Neural cell (in vitro differentiated cells): ENCODE results near the gene EVA1A. TPM values are rescaled to one million over a fixed set of nuclear protein-coding genes. Genes with fewer than 3 reads are reported as not detected.

ENCODE experiments used
- H2AFZ ChIP-seq: fragments of 200-600, 300-800 bp; sonication (generic), shearing (Covaris generic); 2 replicates; pipeline ENCODE4 v1.6.0; 2014; ENCODE audit warnings: low read depth, mild to moderate bottlenecking, antibody characterized with exemption, low read length, moderate library complexity
- H3F3A ChIP-seq: fragments of 200-600 bp; shearing (Covaris generic); 2 replicates; pipeline ENCODE4 v1.6.1; 2016; ENCODE audit warnings: mild to moderate bottlenecking, moderate library complexity, mixed read lengths, antibody characterized with exemption, low read length; ENCODE audit not compliant: insufficient read depth, poor library complexity, severe bottlenecking
- H3K27ac ChIP-seq: fragments of 200-600, 300-800 bp; sonication (generic), shearing (Covaris generic); 2 replicates; pipeline ENCODE4 v1.5.1; 2014; ENCODE audit warnings: mild to moderate bottlenecking, low read length, moderate library complexity
- H3K27me3 ChIP-seq: fragments of 300-800, 200-600 bp; sonication (generic), shearing (Covaris generic); 2 replicates; pipeline ENCODE4 v1.6.0; 2014; ENCODE audit warnings: mild to moderate bottlenecking, low read depth, low read length, moderate library complexity; ENCODE audit not compliant: insufficient read depth
- H3K36me3 ChIP-seq: fragments of 300-800, 200-600 bp; sonication (generic), shearing (Covaris generic); 2 replicates; pipeline ENCODE4 v1.5.1; 2014; ENCODE audit warnings: mild to moderate bottlenecking, antibody characterized with exemption, low read length, moderate library complexity; ENCODE audit not compliant: insufficient read depth
- H3K4me2 ChIP-seq: fragments of 300-800, 200-600 bp; sonication (generic), shearing (Covaris generic); 2 replicates; pipeline ENCODE4 v1.6.0; 2014; ENCODE audit warnings: mild to moderate bottlenecking, low read length
- H3K4me3 ChIP-seq: fragments of 300-800, 200-600 bp; sonication (generic), shearing (Covaris generic); 2 replicates; pipeline ENCODE4 v1.5.1; 2014; ENCODE audit warnings: mild to moderate bottlenecking, low read length, moderate library complexity
- H3K79me2 ChIP-seq: fragments of 200-600 bp; shearing (Covaris generic); replicated peaks from 2 replicates; pipeline ENCODE4 v1.6.0; 2014; ENCODE audit warnings: mild to moderate bottlenecking, low read length, moderate library complexity; ENCODE audit not compliant: insufficient read depth
- H3K9ac ChIP-seq: fragments of 300-800, 200-600 bp; sonication (generic), shearing (Covaris generic); 2 replicates; pipeline ENCODE4 v1.6.1; 2016; ENCODE audit warnings: mild to moderate bottlenecking, low read length, mixed read lengths
- H3K9me2 ChIP-seq: fragments of 200-600 bp; shearing (Covaris generic); 2 replicates; pipeline ENCODE4 v1.6.1; 2016; ENCODE audit warnings: mild to moderate bottlenecking, low read length, mixed read lengths; ENCODE audit not compliant: insufficient read depth
- H3K9me3 ChIP-seq: fragments of 200-600, 300-800 bp; sonication (generic), shearing (Covaris generic); 2 replicates; pipeline ENCODE4 v1.6.1; 2016; ENCODE audit warnings: mild to moderate bottlenecking, mixed run types, low read length, moderate library complexity, mixed read lengths
- H4K20me1 ChIP-seq: fragments of 200-600 bp; shearing (Covaris generic); 2 replicates; pipeline ENCODE4 v1.6.1; 2016; ENCODE audit warnings: mild to moderate bottlenecking, mixed run types; ENCODE audit not compliant: insufficient read depth
- CTCF ChIP-seq: fragments of 450-650 bp; IDR thresholded peaks from 2 replicates; pipeline ENCODE4 v1.5.1; 2014; ENCODE audit warnings: antibody characterized with exemption, mild to moderate bottlenecking, moderate library complexity; ENCODE audit not compliant: poor library complexity, severe bottlenecking
- EP300 ChIP-seq: fragments of 450-650 bp; conservative IDR thresholded peaks from 2 replicates; pipeline ENCODE4 v1.6.1; 2014; ENCODE audit warnings: antibody characterized with exemption, mild to moderate bottlenecking, moderate library complexity; ENCODE audit not compliant: poor library complexity, severe bottlenecking
- EZH2 ChIP-seq: fragments of 200-600, 300-800 bp; shearing (Covaris generic), sonication (generic); IDR thresholded peaks from 2 replicates; pipeline ENCODE4 v1.6.1; 2014; ENCODE audit warnings: antibody characterized with exemption, low read length, borderline replicate concordance, mild to moderate bottlenecking; ENCODE audit not compliant: insufficient read depth, poor library complexity, severe bottlenecking
- MXI1 ChIP-seq: fragments of 450-650 bp; conservative IDR thresholded peaks from 2 replicates; pipeline ENCODE4 v1.6.1; 2014; ENCODE audit warnings: antibody characterized with exemption, mild to moderate bottlenecking; ENCODE audit not compliant: poor library complexity, severe bottlenecking
- POLR2AphosphoS5 ChIP-seq: IDR thresholded peaks from 2 replicates; pipeline ENCODE4 v1.6.1; 2012
- RAD21 ChIP-seq: fragments of 450-650 bp; conservative IDR thresholded peaks from 2 replicates; pipeline ENCODE4 v1.6.1; 2014; ENCODE audit warnings: antibody characterized with exemption, mild to moderate bottlenecking, moderate library complexity
- SMC3 ChIP-seq: fragments of 450-650 bp; conservative IDR thresholded peaks from 2 replicates; pipeline ENCODE4 v1.6.1; 2014; ENCODE audit warnings: antibody characterized with exemption, mild to moderate bottlenecking, moderate library complexity; ENCODE audit not compliant: poor library complexity
- TAF1 ChIP-seq: IDR thresholded peaks from 2 replicates; pipeline ENCODE4 v1.6.1; 2012; ENCODE audit warnings: low read depth
- polyA plus RNA-seq: library from polyadenylated mRNA; depleted of rRNA; stranded (reverse); fragments of >200 nt; gene quantifications from 2 replicates; pipeline ENCODE4 v1.2.3, GENCODE V29; 2014
- TF ChIP-seq, protein P1 (sequence below): IDR thresholded peaks from 2 replicates; pipeline ENCODE4 v1.6.1; 2012; ENCODE audit warnings: borderline replicate concordance

EVA1A gene
- polyA plus RNA-seq, 1 donor from 2014 or later: not detected

- H3K36me3 ChIP-seq: no peaks in the 10 kb centered on the region
- no peaks in the 10 kb centered on the region for H3K27me3 ChIP-seq
- H3K9me3 ChIP-seq: no peaks in the 10 kb centered on the region
- H3K9me2 ChIP-seq: no peaks in the 10 kb centered on the region
- no peak overlapping the region for H3K4me3 ChIP-seq
- H4K20me1 ChIP-seq: no peaks in the 10 kb centered on the region
- no peak overlapping the region for H3K9ac ChIP-seq
- no peak overlapping the region for H3K27ac ChIP-seq
- no peaks in the 10 kb centered on the region for H3K79me2 ChIP-seq
- TF ChIP-seq, protein P1, sequence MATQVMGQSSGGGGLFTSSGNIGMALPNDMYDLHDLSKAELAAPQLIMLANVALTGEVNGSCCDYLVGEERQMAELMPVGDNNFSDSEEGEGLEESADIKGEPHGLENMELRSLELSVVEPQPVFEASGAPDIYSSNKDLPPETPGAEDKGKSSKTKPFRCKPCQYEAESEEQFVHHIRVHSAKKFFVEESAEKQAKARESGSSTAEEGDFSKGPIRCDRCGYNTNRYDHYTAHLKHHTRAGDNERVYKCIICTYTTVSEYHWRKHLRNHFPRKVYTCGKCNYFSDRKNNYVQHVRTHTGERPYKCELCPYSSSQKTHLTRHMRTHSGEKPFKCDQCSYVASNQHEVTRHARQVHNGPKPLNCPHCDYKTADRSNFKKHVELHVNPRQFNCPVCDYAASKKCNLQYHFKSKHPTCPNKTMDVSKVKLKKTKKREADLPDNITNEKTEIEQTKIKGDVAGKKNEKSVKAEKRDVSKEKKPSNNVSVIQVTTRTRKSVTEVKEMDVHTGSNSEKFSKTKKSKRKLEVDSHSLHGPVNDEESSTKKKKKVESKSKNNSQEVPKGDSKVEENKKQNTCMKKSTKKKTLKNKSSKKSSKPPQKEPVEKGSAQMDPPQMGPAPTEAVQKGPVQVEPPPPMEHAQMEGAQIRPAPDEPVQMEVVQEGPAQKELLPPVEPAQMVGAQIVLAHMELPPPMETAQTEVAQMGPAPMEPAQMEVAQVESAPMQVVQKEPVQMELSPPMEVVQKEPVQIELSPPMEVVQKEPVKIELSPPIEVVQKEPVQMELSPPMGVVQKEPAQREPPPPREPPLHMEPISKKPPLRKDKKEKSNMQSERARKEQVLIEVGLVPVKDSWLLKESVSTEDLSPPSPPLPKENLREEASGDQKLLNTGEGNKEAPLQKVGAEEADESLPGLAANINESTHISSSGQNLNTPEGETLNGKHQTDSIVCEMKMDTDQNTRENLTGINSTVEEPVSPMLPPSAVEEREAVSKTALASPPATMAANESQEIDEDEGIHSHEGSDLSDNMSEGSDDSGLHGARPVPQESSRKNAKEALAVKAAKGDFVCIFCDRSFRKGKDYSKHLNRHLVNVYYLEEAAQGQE: no peak
- TF ChIP-seq EZH2: no peak
- TF ChIP-seq POLR2AphosphoS5: no peak
- no peak for TF ChIP-seq SMC3
- H2AFZ ChIP-seq: no peak overlapping the region
- no peaks in the 10 kb centered on the region for H3F3A ChIP-seq
- no peak overlapping the region for H3K4me2 ChIP-seq
Measured at GRCh38 chr2:75598589-75599155, 37.9 kb upstream of the EVA1A start.

- Histone ChIP-seq H3K27me3 (no peaks in the 10 kb centered on the region), H3K36me3 (no peaks in the 10 kb centered on the region), H3K4me3 (no peak overlapping the region), H3K27ac (no peak overlapping the region), H3K9me3 (no peaks in the 10 kb centered on the region), H3K9ac (no peak overlapping the region), H3K79me2 (no peaks in the 10 kb centered on the region), H3K4me2 (no peak overlapping the region), H2AFZ (no peak overlapping the region), H3F3A (no peaks in the 10 kb centered on the region), H4K20me1 (no peaks in the 10 kb centered on the region), H3K9me2 (no peaks in the 10 kb centered on the region)
- TF ChIP-seq, protein P1: no peak
- TF ChIP-seq SMC3 (no peak), MXI1 (no peak), EZH2 (no peak), POLR2AphosphoS5 (no peak), TAF1 (no peak), EP300 (no peak), RAD21 (no peak), CTCF (no peak)
Measured at GRCh38 chr2:75597949-75598348, 37.2 kb upstream of the EVA1A start.
